Measurements from ENCODE around the gene LGR6.
A peak's percentile ranks its signal among the peaks of the same experiment; 100 is the strongest.

LGR6 gene

DNA sequence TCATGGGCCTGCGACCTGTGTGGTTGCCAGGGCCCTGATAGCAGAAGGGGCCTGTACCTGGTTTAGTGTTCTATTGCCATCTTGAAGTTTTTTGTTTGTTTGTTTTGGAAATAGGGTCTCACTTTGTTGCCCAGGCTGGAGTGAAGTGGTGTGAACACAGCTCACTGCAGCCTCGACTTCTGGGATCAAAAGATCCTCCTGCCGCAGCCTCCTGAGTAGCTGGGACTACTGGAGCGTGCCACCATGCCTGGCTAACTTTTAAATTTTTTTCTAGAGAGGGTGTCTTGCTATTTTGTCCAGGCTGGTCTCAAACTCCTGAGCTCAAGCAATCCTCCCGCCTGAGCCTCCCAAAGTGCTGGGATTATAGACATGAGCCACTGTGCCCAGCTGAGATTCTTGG lies 75.2 kb downstream of the LGR6 start:
- DNase-seq (ENCODE audit: low spot score), result no peak

DNA sequence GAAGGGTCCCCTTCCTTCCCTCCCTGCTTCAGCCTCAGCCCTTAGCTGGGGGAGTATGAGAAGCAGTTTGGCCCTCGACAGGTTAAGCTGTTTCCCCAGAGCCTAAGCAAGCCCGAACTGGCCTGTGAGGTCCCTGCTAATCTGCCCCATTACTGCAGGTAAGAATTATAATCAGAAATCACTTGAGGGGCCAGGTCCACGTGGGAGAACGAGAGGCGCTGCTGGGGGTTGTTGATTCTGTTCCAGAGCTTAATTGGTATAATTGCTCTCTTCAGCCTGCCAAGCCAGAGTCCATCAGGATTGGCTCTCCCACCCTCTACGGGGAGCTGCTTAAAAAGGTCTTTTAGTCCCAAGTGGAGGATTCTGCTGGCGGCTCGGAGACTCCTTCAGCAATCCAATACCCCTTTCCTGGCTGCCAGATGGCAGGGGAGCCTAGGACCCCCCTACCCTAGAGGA lies 77.3 kb downstream of the LGR6 start:
- no peak for DNase-seq (ENCODE audit: low spot score)

DNA sequence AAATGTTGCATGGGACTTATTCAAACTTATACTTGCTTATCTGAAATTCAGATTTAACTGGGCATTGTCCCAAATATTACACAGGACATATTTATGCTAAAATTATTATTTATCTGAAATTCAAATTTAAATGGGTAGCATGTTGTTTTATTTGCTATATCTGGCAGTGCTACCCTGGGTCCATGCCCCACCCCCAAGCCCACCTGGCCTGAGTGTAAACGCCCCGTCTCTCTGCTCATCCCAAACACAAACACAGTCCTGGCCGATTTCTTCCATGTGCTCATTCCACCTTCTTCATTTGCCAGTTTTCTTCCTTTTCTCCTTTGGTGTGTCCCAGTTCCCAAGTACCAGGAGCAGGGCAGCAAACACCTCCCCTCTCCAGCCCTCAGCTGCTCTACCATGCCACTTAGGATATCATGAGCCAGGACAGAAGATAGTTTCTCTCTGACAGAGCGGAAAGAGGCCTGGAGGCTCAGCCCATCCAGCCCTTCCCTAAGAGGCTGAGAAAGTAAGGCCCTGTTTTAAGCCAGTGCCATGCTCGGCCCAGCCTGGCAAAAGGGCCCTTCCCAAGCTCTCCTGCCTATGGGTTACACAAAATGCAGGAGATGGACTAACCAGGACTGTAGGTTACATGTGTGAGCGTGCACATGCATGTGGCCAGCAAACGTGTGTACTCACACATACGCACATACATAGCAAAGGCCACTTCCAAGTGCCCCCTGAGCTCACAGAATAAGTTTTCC lies 78.7 kb downstream of the LGR6 start:
- DNase-seq (ENCODE audit: low spot score), result no peak

DNA sequence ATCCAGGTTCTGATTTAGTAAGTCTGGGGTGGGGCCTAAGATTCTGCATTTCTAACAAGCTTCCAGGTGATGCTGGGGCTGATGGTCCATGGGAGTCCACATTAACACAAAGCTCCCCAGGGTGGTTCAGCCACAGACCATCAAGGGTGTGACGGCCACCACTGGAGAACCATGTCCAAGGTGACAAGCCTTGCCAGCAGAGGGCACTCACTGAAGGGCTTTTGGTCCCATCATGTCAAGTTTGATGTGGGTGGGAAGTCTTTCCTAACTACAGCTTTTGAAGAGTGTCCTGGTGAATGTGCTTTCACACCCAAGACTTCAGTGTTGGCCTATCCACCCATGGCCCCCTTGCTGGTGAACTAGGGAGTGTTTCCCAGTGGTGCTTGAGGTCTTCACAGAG lies 81.0 kb downstream of the LGR6 start:
- DNase-seq (ENCODE audit: low spot score), result peak; percentile 40

DNA sequence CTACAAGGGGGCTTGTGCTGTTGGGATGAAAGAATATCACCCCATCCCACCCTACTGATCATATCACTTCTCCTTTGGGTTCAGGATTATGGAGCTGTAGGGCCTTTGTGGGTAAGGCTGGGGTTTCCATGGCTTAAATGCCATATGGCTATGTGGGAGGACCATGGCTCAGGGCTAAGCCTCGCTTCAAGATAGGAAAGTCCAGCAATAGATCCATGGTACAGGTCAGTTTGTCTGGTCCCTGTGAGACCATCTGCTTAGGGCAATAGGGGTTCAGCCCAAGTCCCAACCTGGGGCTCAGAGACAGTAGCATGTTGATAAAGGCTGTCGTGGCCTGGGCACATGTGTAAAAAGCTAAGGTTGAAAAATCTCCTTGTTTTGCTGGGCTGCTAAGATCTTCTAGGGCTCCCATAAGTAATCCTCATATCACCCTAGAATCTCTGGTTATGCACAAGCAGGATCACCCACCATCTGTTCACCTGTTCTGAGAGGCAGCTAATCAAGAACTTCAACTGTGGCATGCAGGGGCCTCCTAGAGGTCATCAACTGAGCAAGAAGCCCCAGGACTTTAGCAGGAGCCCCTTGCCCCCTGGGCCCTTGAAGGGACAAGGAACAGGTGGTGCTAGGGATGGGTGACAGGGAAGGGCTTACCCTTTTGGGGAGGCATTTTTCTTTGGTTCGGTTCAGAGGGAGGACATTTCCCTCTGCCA lies 81.6 kb downstream of the LGR6 start:
- no peak for DNase-seq (ENCODE audit: low spot score)

GRCh38 chr1:202276081-202276715 lies 82.6 kb downstream of the LGR6 start:
- no peak for DNase-seq (ENCODE audit: low spot score)

- no peak for DNase-seq (ENCODE audit: low spot score)
These were observed 83.3 kb downstream of the LGR6 start for GRCh38 chr1:202276920-202277319.

GRCh38 chr1:202278751-202279150 lies 85.2 kb downstream of the LGR6 start:
- no peak for DNase-seq (ENCODE audit: low spot score)

- DNase-seq (ENCODE audit: low spot score), result no peak
These were observed 86.2 kb downstream of the LGR6 start for GRCh38 chr1:202279806-202280205.

DNA sequence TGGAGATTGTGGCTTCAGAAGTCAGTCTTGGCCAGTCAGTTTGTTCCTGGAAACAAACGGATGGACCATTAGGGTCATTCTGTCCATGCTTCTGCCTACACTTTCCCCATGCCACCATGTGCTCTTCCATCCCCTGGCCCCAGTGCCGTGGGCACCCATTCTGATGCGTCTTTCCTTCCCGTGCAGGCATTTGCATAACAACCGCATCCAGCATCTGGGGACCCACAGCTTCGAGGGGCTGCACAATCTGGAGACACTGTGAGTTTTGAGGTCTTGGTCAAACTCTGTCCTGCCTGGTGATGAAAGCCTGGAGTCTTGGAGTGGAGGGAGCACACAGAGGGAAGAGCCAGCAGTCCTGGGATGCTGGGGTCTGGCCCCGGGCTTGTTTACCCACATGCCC lies 87.0 kb downstream of the LGR6 start:
- no peak for DNase-seq (ENCODE audit: low spot score)

GRCh38 chr1:202281316-202282024 lies 87.9 kb downstream of the LGR6 start:
- peak; percentile 62 for DNase-seq (ENCODE audit: low spot score)

GRCh38 chr1:202282025-202282371 lies 88.4 kb downstream of the LGR6 start:
- DNase-seq (ENCODE audit: low spot score), result no peak

- no peak for DNase-seq (ENCODE audit: low spot score)
These were observed 89.1 kb downstream of the LGR6 start for GRCh38 chr1:202282596-202283283.

GRCh38 chr1:202283379-202283844 lies 89.8 kb downstream of the LGR6 start:
- DNase-seq (ENCODE audit: low spot score), result peak; percentile 71

GRCh38 chr1:202283991-202284390 lies 90.4 kb downstream of the LGR6 start:
- peak; percentile 81 for DNase-seq (ENCODE audit: low spot score)

GRCh38 chr1:202285908-202286307 lies 92.3 kb downstream of the LGR6 start:
- no peak for DNase-seq (ENCODE audit: low spot score)

DNA sequence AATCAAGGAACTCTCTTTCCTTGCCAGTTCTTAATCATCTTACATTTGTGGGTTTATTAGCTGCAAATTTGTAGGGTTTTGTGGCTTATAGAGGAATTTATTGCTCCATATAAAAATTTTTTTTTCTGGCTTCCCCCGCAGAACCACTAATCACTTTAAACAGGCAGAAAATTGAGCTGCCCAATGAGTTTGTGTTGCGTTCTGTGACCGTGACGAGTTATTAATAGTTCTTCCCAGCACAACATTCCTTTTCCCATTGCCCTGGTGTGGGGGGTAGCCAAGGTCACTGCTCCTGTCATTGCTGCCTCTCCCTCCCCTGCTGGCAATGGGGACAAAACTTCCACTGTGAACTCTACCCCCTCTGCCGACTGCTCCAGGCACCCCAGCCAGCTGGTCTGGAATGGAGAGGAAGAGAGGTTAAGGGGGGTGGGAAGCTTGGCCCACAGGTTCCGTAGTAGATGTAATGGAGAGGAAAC lies 93.1 kb downstream of the LGR6 start:
- DNase-seq (ENCODE audit: low spot score), result peak; percentile 70

DNA sequence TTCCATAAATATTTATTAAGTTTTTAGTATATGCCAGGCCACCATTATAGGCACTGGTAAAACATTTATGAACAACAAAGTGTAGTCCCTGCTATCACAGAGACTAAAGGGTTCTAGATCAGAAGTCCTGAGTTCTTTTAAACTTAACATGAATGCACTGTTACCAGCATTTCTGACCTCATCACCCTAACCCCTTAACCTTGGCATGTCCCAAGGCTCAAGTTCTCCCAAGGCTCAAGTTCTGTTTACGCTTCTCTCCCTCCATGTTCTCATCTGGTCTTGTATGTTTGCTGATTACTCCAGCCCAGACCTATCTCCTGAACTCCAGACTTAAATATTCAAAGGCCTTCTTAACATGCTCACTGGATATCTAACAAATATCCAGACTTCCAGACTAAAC lies 93.6 kb downstream of the LGR6 start:
- no peak for DNase-seq (ENCODE audit: low spot score)

DNA sequence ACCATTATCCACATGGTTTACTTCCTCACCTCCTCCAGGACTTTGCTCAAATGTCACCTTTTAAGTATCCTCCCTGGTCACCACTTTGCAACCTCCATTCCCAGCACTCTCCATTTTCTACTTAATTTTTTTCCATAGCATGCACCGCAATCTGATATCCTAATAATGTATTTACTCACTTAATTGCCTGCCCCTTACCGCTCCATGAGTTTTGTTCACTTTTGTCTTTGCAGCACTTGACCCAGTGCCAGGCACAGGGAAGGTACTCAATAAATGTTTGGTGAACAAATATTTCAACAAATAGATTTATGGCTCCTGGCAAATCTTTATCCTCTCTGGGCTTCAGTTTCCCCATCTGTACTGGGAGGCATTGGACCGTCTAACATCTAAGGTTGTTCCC lies 94.6 kb downstream of the LGR6 start:
- no peak for DNase-seq (ENCODE audit: low spot score)

- DNase-seq (ENCODE audit: low spot score), result no peak
These were observed 95.4 kb downstream of the LGR6 start for GRCh38 chr1:202289009-202289408.

DNA sequence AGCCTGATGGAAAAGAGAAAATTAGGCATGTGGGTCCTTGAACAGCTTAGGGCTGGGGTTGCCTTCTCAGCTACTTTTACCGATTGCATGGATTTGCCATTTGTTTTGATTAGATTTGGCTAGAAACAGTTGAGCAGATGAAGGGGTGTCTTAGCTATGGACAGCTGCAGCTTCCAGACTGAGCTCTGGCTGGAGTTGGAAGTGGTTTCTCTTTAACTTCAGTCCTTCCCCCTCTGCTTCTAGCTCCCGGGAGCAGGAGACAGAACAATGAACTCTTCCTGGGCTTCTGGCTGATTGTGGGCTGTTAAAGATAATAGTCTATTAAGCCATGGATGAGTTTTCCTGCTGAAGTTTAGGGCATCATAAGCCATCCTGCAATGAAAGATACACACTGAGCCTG lies 97.4 kb downstream of the LGR6 start:
- no peak for DNase-seq (ENCODE audit: low spot score)
